GM12878 (cell line): ENCODE measurements around the gene LRP8. TPM values are rescaled to one million over a fixed set of nuclear protein-coding genes. Genes with fewer than 3 reads are reported as not detected.

ENCODE experiments used
- ATAC-seq: fragments of 200-7000 bp; cut with Tn5 transposase; 3 replicates; pipeline ENCODE4 v1.9.1; 2020; ENCODE audit warnings: mild to moderate bottlenecking, moderate library complexity
- BruUV-seq: library from RNA; stranded (reverse); fragments of 400-500 nt; replicated peaks from 2 replicates; lab custom pipeline; 2021; lab: Mats Ljungman, UMichigan
- CTCF ChIA-PET: fragments of 300-600 bp; sonication (Branson Sonifier 250); formaldehyde crosslinking; extraction: SDS; loops from one replicate; lab custom pipeline; 2021; ENCODE audit warnings: inconsistent platforms; lab: Yijun Ruan, JAX
- POLR2A ChIA-PET: fragments of 350-600 bp; formaldehyde crosslinking; extraction: SDS; loops from one replicate; lab custom pipeline; 2021; ENCODE audit warnings: inconsistent platforms; lab: Charles Lee
- RAD21 ChIA-PET: fragments of 300-600 bp; sonication (Branson Sonifier 250); formaldehyde crosslinking; loops from one replicate; lab custom pipeline; 2023; ENCODE audit warnings: antibody characterized with exemption; ENCODE audit not compliant: unreplicated experiment; lab: Charles Lee
- SMC1A ChIA-PET: fragments of 300-600 bp; sonication (Branson Sonifier 250); formaldehyde crosslinking; loops from one replicate; lab custom pipeline; 2023; ENCODE audit not compliant: unreplicated experiment, uncharacterized antibody; lab: Charles Lee
- DNase-seq: peaks from one replicate; pipeline ENCODE4 v3.0.0-alpha.2; 2011; ENCODE audit warnings: low read depth, low spot score
- FAIRE-seq: peaks from 3 replicates; lab custom pipeline; 2011; peaks lifted over from hg19 to GRCh38; lab: Jason Lieb, UNC
- H2AFZ ChIP-seq: 2 replicates; pipeline ENCODE4 v1.6.0; 2011; ENCODE audit warnings: low read depth, low read length, control low read depth; ENCODE audit not compliant: control insufficient read depth
- H3K27ac ChIP-seq: 2 replicates; pipeline ENCODE4 v1.5.1; 2011; ENCODE audit warnings: control low read depth; ENCODE audit not compliant: control insufficient read depth, insufficient read depth
- H3K27me3 ChIP-seq, 2 experiments: replicated peaks in 1 of 2; 2 replicates each; pipeline versions ENCODE4 v1.6.0 to v1.6.1; 2011; ENCODE audit warnings: low read length in 1 of 2; ENCODE audit not compliant: control insufficient read depth in 2 of 2, insufficient read depth in 2 of 2
- H3K36me3 ChIP-seq, 2 experiments: 2 replicates each; pipeline ENCODE4 v1.5.1; 2011; ENCODE audit warnings: low read length in 1 of 2; ENCODE audit not compliant: control insufficient read depth in 2 of 2, insufficient read depth in 2 of 2
- H3K4me1 ChIP-seq: 2 replicates; pipeline ENCODE4 v1.6.1; 2011; ENCODE audit warnings: mild to moderate bottlenecking, low read length, moderate library complexity, mixed read lengths; ENCODE audit not compliant: control insufficient read depth, insufficient read depth
- H3K4me2 ChIP-seq: 2 replicates; pipeline ENCODE4 v1.6.0; 2011; ENCODE audit warnings: control low read depth; ENCODE audit not compliant: control insufficient read depth, insufficient read depth
- H3K4me3 ChIP-seq: fragments of 200-600 bp; sonication (generic); 2 replicates; pipeline ENCODE4 v1.5.1; 2016
- H3K79me2 ChIP-seq: 2 replicates; pipeline ENCODE4 v1.6.0; 2011; ENCODE audit warnings: low read length; ENCODE audit not compliant: control insufficient read depth, insufficient read depth
- H3K9ac ChIP-seq: 2 replicates; pipeline ENCODE4 v1.8.0; 2011; ENCODE audit warnings: low read length, control low read depth, mixed read lengths; ENCODE audit not compliant: control insufficient read depth, insufficient read depth
- H3K9me3 ChIP-seq: replicated peaks from 3 replicates; pipeline ENCODE4 v1.5.1; 2011; ENCODE audit warnings: mild to moderate bottlenecking, low read length; ENCODE audit not compliant: control insufficient read depth, insufficient read depth
- H4K20me1 ChIP-seq: 2 replicates; pipeline ENCODE4 v1.6.0; 2011; ENCODE audit not compliant: control insufficient read depth, insufficient read depth
- IRF4 ChIP-seq: IDR thresholded peaks from 2 replicates; pipeline ENCODE4 v1.6.1; 2011; ENCODE audit warnings: low read depth, low read length
- NRF1 ChIP-seq: conservative IDR thresholded peaks from 2 replicates; pipeline ENCODE4 v1.6.1; 2011; ENCODE audit warnings: mild to moderate bottlenecking, low read depth, low read length, improper control_type of control experiment
- WGBS: methylation state at CpG from one replicate; pipeline ENCODE4 v1.1.6; 2016; ENCODE audit warnings: low lambda C conversion rate; ENCODE audit not compliant: insufficient replicate concordance, insufficient coverage; ENCODE audit errors: missing lambda C conversion rate; 5-methylcytosine and 5-hydroxymethylcytosine counted together
- in situ Hi-C: fragments of 300-500 bp; cut with MboI; formaldehyde crosslinking; loops from 9 replicates; pipeline ENCODE4 v1.14.3; 2018; ENCODE audit warnings: mixed read lengths
- intact Hi-C: fragments of 100-400 bp; cut with micrococcal nuclease; formaldehyde crosslinking; loops from one replicate; pipeline ENCODE4 v1.14.2; 2022; ENCODE audit not compliant: unreplicated experiment
- polyA plus RNA-seq, 11 experiments: library from polyadenylated mRNA; depleted of rRNA in 4 of 11; unstranded in 6 of 11; stranded (reverse) in 5 of 11; fragments of >200 nt; fragmentation: Nextera tagmentation in 4 of 11; fragmentation: Illumina TruSeq in 1 of 11; extraction: Ambion mirVana in 4 of 11; extraction: Trizol in 1 of 11; gene quantifications; 1 replicate in 1 of 11; 2 replicates in 10 of 11; pipeline versions ENCODE4 v1.2.1 to v1.2.3, GENCODE V29; 2011 to 2016; ENCODE audit warnings: inconsistent platforms in 2 of 11, missing spikeins in 2 of 11, low read depth in 1 of 11
- total RNA-seq, 4 experiments: library from RNA; depleted of rRNA in 3 of 4; stranded (reverse); fragments of >200 nt in 3 of 4; fragmentation: Illumina TruSeq in 1 of 4; extraction: Trizol in 1 of 4; gene quantifications; 2 replicates each; pipeline versions ENCODE4 v1.2.1 to v1.2.3, GENCODE V29; 2013 to 2021
- TF ChIP-seq, protein P1 (sequence below): fragments of 450-650 bp; formaldehyde crosslinking; IDR thresholded peaks from 2 replicates; pipeline ENCODE4 v1.4.0; 2020; ENCODE audit warnings: mild to moderate bottlenecking, moderate library complexity

Gene LRP8
- total and polyA plus RNA-seq, 10 of the 15 experiments (the other 5 are each of a cell fraction or from before 2014, with no cell fraction given), result 2.8 to 40.5 (median 22.3) TPM

DNA sequence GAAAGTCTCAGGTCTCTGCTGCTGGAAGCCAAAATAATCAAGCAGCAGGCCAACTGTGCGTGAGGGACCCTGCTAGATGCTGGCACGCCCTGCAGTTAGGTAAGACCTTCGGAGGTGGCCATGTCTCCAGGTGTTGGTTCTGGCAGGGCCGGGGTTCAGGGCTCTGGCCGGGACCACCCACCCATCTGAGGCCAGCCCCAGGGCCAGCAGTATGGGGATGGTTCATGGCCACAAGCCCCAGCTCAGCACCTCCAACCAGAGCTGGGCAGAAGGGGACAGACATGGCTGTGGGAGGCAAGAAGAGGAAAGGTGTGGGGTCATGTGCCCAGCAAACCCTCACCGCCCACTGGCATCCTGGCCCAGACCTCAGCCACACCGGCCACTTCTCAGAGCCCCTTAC lies 23.3 kb downstream of the LRP8 start:
- peaks cover 0 to 10% of the 10 kb centered on the region in 2 experiments; a peak in 2 of 4 replicates for H3K36me3 ChIP-seq
- ChIA-PET POLR2A (no interaction called here), RAD21 (no interaction called here)
- 92% methylated on average over 7 of the region's 7 CpGs for WGBS
- no peak for FAIRE-seq
- no peaks in the 10 kb centered on the region for H4K20me1 ChIP-seq
- no TSS peak for BruUV-seq
- DNase-seq, result no peak
- in situ Hi-C loops, result no loop called here
- H3K9me3 ChIP-seq, result no peaks in the 10 kb centered on the region
- no peak overlapping the region for H3K4me3 ChIP-seq
- intact Hi-C loops, result no loop called here
- no peaks in the 10 kb centered on the region; the same call in none of the 2 replicates for H3K79me2 ChIP-seq
- no peak overlapping the region for H3K9ac ChIP-seq
- H3K4me1 ChIP-seq, result no peaks in the 10 kb centered on the region
- TF ChIP-seq NRF1 (no peak), IRF4 (no peak)
- TF ChIP-seq, protein P1, sequence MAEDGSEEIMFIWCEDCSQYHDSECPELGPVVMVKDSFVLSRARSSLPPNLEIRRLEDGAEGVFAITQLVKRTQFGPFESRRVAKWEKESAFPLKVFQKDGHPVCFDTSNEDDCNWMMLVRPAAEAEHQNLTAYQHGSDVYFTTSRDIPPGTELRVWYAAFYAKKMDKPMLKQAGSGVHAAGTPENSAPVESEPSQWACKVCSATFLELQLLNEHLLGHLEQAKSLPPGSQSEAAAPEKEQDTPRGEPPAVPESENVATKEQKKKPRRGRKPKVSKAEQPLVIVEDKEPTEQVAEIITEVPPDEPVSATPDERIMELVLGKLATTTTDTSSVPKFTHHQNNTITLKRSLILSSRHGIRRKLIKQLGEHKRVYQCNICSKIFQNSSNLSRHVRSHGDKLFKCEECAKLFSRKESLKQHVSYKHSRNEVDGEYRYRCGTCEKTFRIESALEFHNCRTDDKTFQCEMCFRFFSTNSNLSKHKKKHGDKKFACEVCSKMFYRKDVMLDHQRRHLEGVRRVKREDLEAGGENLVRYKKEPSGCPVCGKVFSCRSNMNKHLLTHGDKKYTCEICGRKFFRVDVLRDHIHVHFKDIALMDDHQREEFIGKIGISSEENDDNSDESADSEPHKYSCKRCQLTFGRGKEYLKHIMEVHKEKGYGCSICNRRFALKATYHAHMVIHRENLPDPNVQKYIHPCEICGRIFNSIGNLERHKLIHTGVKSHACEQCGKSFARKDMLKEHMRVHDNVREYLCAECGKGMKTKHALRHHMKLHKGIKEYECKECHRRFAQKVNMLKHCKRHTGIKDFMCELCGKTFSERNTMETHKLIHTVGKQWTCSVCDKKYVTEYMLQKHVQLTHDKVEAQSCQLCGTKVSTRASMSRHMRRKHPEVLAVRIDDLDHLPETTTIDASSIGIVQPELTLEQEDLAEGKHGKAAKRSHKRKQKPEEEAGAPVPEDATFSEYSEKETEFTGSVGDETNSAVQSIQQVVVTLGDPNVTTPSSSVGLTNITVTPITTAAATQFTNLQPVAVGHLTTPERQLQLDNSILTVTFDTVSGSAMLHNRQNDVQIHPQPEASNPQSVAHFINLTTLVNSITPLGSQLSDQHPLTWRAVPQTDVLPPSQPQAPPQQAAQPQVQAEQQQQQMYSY (CRISPR knock-in tag), result no peak
- TF ChIP-seq, all 136 proteins: peak for 0
- ChIA-PET CTCF (interaction anchor here (0.6 kb wide), 1 partner anchor 14 kb away, joined by 3 read pairs; no protein-coding TSS in a partner anchor), SMC1A (no interaction called here)
- H3K27me3 ChIP-seq, result no peaks in the 10 kb centered on the region
- H2AFZ ChIP-seq, result no peak overlapping the region
- ATAC-seq, result no peak
- H3K4me2 ChIP-seq, result no peak overlapping the region
- H3K27ac ChIP-seq, result no peak overlapping the region
